Rectal smooth muscle tissue (tissue), 1 donor: Measurements from ENCODE around the gene ARL4C.

Experiments used
- H3K27ac ChIP-seq: one replicate; pipeline ENCODE4 v1.7.0; 2013; ENCODE audit warnings: low read depth, low read length, inconsistent platforms
- H3K27me3 ChIP-seq: one replicate; pipeline ENCODE4 v1.7.0; 2013; ENCODE audit warnings: low read length; ENCODE audit not compliant: control insufficient read depth, insufficient read depth
- H3K36me3 ChIP-seq: one replicate; pipeline ENCODE4 v1.7.0; 2013; ENCODE audit warnings: low read length; ENCODE audit not compliant: control insufficient read depth, insufficient read depth
- H3K4me1 ChIP-seq: one replicate; pipeline ENCODE4 v1.7.0; 2013; ENCODE audit warnings: low read length; ENCODE audit not compliant: control insufficient read depth, insufficient read depth
- H3K4me3 ChIP-seq: one replicate; pipeline ENCODE4 v1.7.0; 2013; ENCODE audit warnings: low read length
- H3K9ac ChIP-seq: one replicate; pipeline ENCODE4 v1.7.0; 2013; ENCODE audit warnings: low read length

Gene ARL4C

GRCh38 chr2:234448506-234449184, 48.2 kb downstream of the ARL4C start:
- no peak overlapping the region for H3K9ac ChIP-seq
- H3K27ac ChIP-seq: no peak overlapping the region
- H3K27me3 ChIP-seq: no peaks in the 10 kb centered on the region
- no peaks in the 10 kb centered on the region for H3K4me1 ChIP-seq
- H3K36me3 ChIP-seq: no peaks in the 10 kb centered on the region
- H3K4me3 ChIP-seq: no peak overlapping the region

- Histone ChIP-seq H3K4me3 (no peak overlapping the region), H3K27ac (no peak overlapping the region), H3K36me3 (no peaks in the 10 kb centered on the region), H3K9ac (no peak overlapping the region), H3K27me3 (no peaks in the 10 kb centered on the region), H3K4me1 (no peaks in the 10 kb centered on the region)
Measured at GRCh38 chr2:234447963-234448362, 48.9 kb downstream of the ARL4C start.

GRCh38 chr2:234447189-234447588, 49.7 kb downstream of the ARL4C start:
- Histone ChIP-seq H3K4me3 (no peak overlapping the region), H3K27ac (no peak overlapping the region), H3K9ac (no peak overlapping the region), H3K27me3 (no peaks in the 10 kb centered on the region), H3K36me3 (no peaks in the 10 kb centered on the region), H3K4me1 (no peaks in the 10 kb centered on the region)

GRCh38 chr2:234446404-234447076, 50.3 kb downstream of the ARL4C start:
- no peak overlapping the region for H3K9ac ChIP-seq
- H3K4me3 ChIP-seq: no peak overlapping the region
- H3K27me3 ChIP-seq: no peaks in the 10 kb centered on the region
- no peaks in the 10 kb centered on the region for H3K4me1 ChIP-seq
- no peak overlapping the region for H3K27ac ChIP-seq
- H3K36me3 ChIP-seq: no peaks in the 10 kb centered on the region

GRCh38 chr2:234444893-234445292, 52.0 kb downstream of the ARL4C start:
- no peak overlapping the region for H3K4me3 ChIP-seq
- no peaks in the 10 kb centered on the region for H3K36me3 ChIP-seq
- peak overlapping the region; percentile 31 for H3K27ac ChIP-seq
- no peaks in the 10 kb centered on the region for H3K27me3 ChIP-seq
- H3K9ac ChIP-seq: no peak overlapping the region
- no peaks in the 10 kb centered on the region for H3K4me1 ChIP-seq

- H3K27ac ChIP-seq: no peak overlapping the region
- no peaks in the 10 kb centered on the region for H3K36me3 ChIP-seq
- H3K4me3 ChIP-seq: no peak overlapping the region
- H3K27me3 ChIP-seq: no peaks in the 10 kb centered on the region
- H3K4me1 ChIP-seq: no peaks in the 10 kb centered on the region
- H3K9ac ChIP-seq: no peak overlapping the region
Measured at GRCh38 chr2:234444242-234444730, 52.6 kb downstream of the ARL4C start.
